CD4-positive, alpha-beta T cell treated with Interleukin-10 for 1 hour (primary cell): ENCODE measurements around the gene CAMK1D.

Experiments used
- DNase-seq: peaks from one replicate; pipeline ENCODE4 v3.0.0-alpha.2; 2020

Gene CAMK1D

GRCh38 chr10:12405342-12406320 is 56.3 kb downstream of the CAMK1D start:
- DNase-seq: no peak

DNA sequence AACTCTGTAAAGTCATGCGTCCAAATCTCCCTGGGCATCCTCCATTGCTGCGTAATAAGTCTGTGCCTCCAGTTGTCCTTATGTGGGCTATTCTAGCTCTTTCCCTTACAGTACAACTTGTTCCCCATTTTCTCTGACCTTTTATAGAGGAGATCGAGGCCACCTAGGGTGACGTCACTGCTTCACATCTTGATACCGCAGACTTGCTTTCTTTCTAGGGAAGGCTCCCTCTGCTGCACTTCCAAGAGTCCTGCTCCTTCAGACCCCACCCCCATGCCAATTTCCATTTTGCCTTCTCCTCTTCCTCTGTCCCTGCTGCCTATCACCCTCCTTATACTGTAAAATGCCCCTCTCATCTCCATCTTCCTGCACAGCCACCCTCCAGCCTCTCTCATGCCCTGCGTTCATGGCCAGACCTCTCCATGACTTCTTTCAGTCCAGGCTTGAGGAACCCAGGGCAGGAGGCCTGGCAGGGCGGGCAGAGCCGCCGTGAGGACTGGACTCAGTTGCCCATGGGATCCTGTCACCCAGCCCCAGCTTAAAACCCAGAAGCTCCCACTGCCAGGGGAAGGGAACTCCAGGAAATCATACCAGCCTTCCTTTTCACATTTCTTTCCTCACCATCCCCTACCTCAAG is 57.5 kb downstream of the CAMK1D start:
- no peak for DNase-seq

GRCh38 chr10:12408472-12408871 is 59.1 kb downstream of the CAMK1D start:
- no peak for DNase-seq

DNA sequence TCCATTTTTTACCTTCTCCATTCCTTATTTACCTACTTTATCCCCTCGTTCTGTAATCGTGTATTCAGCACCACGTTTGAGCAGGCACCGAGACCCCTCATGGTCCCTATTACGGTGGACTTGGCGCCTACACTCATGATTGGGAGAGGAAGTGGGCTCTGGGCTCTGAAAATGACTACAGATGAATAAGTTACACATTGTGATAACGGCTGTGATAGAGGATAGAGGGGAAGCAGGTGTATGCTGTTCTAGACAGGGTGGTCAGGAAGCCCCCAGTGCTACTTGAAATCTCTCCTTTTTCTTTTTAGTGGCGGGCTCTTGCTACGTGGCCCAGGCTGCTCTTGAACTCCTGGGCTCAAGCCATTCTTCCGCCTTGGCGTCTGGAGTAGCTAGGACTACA is 59.8 kb downstream of the CAMK1D start:
- DNase-seq: no peak

DNA sequence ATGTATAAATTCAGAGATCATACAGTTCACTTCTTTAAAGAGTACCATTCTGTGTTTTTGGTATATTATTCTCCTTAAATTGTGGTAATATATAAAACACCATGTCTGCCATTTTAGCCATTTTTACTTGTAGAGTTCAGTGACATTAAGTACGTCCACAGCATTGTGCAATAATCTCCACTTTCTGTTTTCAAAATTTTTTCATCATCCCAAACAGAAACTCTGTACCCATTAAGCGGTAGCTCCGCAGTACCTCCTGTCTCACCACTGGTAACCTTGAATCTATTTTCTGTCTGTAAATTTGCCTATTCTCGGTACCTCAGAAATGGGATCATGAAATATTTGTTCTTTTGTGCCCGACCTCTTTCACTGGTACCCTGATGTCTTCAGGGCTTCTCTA is 60.3 kb downstream of the CAMK1D start:
- no peak for DNase-seq

- peak; percentile 12 for DNase-seq
Measured at GRCh38 chr10:12412666-12413368, 63.5 kb downstream of the CAMK1D start.

GRCh38 chr10:12413369-12413711 is 64.0 kb downstream of the CAMK1D start:
- DNase-seq: no peak

DNA sequence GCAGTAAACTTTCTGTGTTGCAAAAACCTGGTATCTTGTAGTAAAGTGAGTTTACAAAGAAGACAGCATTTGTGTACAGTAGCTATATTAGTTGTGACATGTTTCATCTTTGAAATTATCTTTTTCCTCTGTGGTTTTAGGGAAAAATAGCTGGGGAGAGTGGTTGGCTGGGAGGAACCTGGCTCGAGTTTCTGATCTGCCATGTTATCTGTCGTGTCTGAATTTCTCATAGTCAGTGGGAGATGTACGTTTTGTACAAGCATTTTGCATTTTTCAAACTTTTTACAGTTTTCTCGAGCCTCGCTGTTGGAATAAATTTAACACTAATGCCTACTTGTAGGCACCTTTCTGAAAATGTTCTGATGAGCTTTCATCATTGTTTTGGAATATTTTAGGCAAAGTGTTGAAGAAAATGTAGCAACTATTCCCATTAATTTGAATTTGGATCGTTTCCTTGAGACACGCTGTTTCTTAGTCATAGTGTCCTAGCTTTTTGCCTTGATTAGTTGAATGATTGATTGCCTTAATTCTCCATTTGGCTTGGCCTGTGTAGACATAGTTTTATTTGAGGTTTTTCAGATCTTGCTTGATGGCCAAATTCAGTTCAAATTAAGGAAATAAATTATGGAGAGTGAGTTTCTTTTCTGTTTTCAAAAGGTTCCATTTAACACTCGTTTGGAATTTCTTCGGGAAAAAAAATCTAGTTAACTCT is 65.1 kb downstream of the CAMK1D start:
- DNase-seq: no peak

- no peak for DNase-seq
Measured at GRCh38 chr10:12416344-12417050, 67.2 kb downstream of the CAMK1D start.

GRCh38 chr10:12417331-12417730 is 68.0 kb downstream of the CAMK1D start:
- no peak for DNase-seq

- no peak for DNase-seq
Measured at GRCh38 chr10:12418000-12418399, 68.7 kb downstream of the CAMK1D start.

- no peak for DNase-seq
Measured at GRCh38 chr10:12418725-12419261, 69.4 kb downstream of the CAMK1D start.

GRCh38 chr10:12419262-12419847 is 70.0 kb downstream of the CAMK1D start:
- peak; percentile 14 for DNase-seq

DNA sequence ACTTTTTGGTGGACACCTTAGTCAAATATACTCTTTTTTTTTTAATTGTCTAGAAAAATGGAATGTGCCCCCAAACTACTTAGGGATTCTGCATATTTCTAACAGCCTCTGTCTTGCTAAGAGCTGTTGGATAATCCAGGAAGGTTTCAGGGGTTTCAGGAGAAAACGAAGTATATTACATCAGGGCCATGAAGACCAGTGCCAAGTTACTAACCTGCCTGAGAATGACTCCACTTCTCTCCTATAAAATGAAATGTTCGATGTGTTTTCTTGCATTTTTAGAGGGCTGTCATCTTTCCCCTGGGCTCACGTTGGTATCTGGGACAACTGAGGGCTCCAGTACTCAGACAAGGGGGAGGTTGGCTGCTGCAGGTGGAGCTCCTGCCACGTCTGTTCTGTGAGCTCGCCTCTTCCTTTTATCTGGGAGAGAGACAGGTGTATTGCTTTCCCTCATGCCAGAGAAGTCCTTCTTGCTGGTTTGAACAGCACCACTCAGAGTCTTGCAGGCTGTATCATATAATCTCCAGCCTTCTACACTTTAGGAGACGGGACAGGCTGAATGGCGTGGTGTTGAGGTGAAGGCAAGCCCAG is 71.3 kb downstream of the CAMK1D start:
- no peak for DNase-seq

DNA sequence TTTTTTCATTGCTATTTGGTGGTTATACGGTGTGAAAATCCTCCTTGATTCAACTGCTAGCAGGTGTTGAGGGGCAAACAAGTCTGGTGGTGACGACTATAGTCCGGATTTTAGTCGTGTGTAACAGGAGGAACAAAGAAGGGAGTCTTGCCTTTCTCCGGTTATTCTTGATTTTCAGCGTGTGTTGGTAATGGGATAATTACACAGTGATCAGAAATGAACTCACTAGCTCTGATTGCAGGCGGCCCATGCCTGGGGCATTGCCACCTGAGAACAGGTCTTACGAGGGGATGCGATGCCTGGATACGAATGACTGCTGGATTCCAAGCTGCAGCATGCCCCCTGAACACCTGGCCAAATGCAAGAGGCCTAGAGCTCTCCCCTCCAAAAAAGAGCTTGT is 72.8 kb downstream of the CAMK1D start:
- DNase-seq: no peak

- no peak for DNase-seq
Measured at GRCh38 chr10:12423896-12424295, 74.5 kb downstream of the CAMK1D start.

GRCh38 chr10:12427276-12427675 is 77.9 kb downstream of the CAMK1D start:
- DNase-seq: no peak

DNA sequence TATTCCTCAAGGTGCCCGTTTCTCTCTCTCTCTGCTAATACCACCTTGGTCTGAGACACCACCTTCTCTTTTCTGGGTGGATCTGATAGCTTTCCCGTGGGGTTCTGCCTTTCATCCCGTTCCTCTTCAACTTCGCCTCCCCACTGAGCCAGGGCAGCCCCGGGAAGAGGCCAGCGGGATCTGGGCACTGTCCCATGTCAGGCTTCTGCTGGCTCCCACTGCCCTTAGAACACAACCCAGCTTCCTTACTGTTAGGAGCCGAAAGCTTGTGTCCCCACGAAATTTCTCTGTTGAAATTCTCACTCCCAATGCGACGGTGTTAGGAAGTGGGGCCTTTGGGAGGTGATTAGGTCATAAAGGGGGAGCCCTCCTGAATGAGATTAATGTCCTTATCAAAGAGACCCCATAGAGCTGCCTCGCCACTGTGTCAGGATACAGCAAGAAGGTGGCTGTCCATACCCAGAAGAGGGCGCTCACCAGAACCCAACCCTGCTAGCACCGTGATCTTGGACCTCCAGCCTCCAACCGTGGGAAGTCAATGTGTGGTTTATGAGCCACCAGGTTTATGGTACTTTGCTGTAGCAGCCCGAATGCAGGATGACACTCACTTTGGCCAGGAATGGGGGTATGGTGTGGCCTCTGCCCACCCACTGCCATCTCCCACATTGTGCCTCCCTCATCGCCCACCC is 79.2 kb downstream of the CAMK1D start:
- no peak for DNase-seq

DNA sequence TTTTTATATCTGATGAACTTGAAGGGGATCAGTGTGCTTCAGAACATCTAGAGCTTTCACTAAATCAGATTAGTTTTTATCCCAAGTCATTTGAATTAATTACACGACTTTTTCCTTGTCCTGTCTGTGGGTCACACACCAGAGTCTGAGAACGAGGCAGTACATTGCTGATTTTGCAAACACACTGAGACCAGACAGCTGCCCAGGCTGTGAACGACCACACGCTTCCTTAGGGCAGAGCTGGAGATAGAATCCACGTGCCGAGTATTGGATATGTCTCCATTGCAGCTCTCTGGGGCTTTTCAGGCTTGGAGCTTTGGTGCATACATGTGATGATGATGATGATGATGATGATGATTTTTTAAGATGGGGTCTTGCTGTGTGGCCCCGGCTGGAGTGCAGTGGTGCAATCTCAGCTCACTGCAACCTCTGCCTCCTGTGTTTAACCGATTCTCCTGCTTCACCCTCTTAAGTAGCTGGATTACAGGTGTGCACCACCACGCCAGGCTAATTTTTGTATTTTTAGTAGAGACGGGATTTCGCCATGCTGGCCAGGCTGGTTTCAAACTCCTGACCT is 81.1 kb downstream of the CAMK1D start:
- no peak for DNase-seq
